Cardiac septum (tissue), 1 donor: ENCODE data around the gene KCNMA1. TPM values are rescaled to one million over a fixed set of nuclear protein-coding genes. Genes with fewer than 3 reads are reported as not detected.

Source experiments
- DNase-seq: peaks from one replicate; pipeline ENCODE4 v3.0.0-alpha.2; 2020; ENCODE audit warnings: low spot score
- intact Hi-C: fragments of 100-400 bp; cut with DNase I; formaldehyde crosslinking; loops from one replicate; pipeline ENCODE4 v1.14.0; 2022
- total RNA-seq: library from RNA; stranded (reverse); fragmentation: NEBNext Ultra II Directional; extraction: Animal tissue kit (Norgen Biotek cat#: 25700); gene quantifications from one replicate; pipeline ENCODE4 v1.2.1, GENCODE V29; 2021
- donor health status: DM: no; HTN: no; CAD: no.

KCNMA1 gene
- total RNA-seq, 1 donor from 2014 or later: 2.0 TPM

DNA sequence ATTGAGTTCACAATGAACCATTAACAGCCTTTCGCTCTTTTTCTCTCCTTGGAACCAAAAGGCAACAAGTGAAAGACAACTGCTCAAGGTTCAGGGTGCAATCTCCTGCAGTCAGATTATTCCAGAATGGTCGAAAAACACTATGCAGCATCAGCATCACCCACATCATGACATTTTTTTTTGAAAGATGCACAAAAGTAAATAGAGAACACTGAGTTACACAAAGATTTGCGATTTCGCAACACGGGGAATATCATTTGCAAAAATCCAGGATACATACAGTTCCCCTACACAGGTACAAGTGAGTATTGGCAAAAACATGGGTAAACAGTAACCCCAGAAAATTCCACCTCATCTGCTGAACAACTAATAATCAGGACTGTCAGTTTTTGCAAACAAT, 611.5 kb downstream of the KCNMA1 start:
- intact Hi-C loops: no loop called here
- DNase-seq: no peak

DNA sequence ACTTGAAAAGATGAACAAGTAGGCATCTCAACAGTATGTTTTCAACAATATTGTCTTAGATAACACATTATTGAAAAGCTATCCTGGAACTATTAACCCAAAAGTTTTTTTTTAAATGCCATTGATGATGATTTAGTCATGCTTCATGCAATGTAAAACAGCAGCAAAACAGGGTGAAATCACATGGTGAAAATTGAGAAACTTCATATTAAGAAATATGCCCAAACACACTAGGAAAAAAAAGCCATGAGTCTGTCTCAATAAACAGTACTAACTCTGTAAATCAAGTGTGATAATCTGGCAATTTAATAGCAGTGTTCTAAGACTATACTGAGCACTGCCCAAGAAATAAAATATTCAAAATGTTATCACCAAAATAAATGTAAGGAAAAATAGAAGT, 613.1 kb downstream of the KCNMA1 start:
- DNase-seq: no peak
- intact Hi-C loops: no loop called here

DNA sequence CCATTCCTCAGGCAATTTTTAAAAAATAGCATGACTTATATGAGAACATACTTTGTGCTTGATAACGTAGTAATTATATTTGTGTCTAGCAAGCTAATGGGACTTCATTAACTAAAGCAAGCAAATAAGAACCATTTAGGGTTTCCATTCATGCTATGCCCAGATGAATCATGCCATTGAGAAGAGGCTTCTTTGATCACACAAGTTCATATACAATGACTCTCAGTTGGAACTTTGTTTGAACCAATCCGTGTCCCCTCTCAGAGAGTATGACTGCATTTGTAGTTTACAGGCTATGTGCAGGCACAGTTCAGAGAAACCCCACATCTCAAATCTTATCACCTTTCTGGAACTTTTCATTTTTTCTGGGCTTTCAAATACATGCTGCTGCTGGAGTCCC, 614.2 kb downstream of the KCNMA1 start:
- DNase-seq: no peak
- intact Hi-C loops: no loop called here

DNA sequence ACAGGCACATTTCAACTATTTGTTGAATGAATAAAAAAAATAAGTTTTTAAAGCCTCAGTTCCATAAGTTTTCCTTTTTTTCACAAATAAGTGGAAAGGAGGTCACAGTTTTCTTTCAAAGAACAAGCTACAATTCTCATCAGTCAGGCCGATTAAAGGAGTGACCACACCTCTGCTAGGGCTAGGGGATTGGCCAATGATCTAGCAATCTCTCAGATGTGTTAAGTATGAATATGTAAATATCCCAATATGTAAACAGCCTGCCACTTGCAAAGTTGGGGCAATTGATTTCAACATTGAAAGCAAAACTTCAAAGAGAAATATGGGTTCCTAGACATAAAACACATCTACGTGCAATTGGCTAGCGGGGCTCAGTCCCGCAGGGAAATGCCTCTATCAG, 614.9 kb downstream of the KCNMA1 start:
- DNase-seq: no peak
- intact Hi-C loops: no loop called here

DNA sequence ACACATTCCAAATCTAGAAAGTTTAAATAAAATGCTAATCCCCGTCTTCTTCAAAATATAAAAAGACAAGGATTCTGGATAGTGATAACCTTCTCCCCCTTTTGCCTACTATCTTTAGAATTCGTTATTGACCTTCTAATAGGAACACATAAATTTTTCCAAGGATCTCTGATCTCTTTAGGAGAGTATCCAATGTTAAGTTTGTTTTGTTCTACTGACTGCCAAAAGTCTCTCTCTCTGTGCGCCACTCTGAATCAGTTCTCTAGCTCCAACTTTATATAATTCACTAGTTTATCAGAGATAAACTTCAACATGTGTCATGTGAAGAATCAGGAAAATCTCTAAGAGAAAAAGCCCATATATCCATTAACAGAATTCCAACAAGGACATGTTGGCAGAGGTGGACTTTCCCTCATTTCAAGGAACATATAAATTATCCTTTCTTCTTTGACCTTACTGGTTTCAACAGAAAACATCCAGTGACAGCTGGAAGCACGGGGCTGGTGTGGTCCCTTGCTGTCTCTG, 615.6 kb downstream of the KCNMA1 start:
- DNase-seq: no peak
- intact Hi-C loops: no loop called here

DNA sequence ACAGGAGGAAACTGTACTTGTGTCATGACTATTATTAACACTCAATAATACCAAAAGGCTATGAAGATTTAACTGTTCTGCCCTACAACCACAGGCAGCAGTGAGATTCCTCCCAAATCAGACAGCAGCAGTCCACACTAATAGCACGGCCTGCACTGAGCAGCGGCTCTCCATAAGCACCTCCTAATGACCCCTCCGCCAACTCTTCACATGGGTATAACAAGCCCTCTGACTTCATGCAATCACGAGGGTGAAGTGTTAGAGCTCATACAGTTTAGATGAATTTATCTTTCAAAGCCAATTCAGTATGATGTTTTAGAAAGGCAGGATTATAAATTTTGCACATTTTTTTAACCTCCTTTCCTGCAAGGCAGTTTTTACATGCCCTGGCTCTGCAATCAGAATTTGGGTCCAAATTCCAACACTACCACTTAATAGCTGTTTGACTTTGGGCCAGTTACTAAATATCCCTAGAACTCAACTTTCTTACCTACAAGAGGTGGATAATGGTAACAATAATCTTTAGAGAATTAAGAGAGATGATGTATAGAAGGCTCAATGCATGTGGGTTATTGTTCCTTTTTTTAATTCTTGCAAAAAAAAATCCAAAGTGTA, 617.1 kb downstream of the KCNMA1 start:
- no peak for DNase-seq
- intact Hi-C loops: no loop called here

DNA sequence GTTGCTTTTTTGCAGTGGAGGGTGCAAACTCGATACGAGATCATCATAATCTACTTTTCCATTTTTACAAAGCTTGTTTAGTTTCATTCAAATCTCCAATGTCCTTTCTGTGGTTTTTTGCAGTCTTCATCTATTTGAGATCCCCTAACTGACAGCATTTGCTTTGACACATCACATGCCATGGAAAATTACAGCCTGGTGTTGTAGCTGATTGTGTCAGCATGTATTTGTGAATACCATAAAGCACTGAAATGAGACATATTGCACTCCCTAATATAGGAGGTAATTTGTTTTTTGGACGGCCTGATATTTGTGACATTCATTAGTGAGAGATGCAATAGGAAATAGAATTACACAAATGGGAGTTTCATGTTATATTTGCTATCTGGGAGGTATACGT, 620.8 kb downstream of the KCNMA1 start:
- DNase-seq: no peak
- intact Hi-C loops: no loop called here

DNA sequence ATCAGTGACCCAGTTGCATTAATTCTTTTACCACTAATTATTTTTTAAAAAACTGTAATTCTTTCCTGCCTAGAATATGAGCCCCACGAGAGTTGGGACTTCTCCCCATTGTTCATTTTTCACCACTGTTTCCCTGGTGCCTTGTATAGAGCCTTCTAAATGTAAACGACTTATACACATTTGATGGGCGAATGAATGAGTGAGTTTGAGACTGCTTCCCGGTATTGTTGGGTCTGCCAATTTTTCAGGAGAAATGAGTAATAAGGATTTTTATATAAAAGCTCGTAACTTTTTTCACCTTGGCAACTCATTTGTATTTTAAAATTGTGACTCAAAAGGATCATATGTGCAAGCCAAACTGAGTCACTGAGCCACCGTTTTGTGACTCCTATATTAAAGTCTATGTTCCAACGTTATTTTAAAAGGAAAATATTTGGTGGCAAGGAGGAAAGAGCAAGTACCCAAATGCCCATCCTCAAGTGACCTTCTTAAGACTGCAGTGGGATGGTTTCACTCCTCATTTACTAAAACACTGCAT, 621.3 kb downstream of the KCNMA1 start:
- DNase-seq: no peak
- intact Hi-C loops: no loop called here

DNA sequence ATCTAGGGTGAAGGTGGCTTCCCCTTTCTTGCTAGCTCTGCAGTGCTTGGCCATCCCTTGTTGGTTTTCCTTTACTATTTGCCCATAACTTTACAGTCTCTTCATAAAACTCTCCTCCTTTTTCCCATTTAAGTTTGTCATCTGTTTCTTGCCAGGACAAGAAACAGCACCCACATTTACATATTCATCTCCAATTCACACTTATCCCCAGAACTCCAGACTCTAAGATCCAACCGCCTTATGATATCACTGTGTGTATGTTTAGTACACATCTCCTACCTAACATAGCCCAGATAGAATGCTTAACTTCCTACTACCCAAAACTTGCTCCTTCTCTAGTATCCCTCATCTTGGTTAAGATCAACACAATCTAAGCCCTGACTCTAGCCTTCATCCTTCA, 622.2 kb downstream of the KCNMA1 start:
- intact Hi-C loops: no loop called here
- no peak for DNase-seq

DNA sequence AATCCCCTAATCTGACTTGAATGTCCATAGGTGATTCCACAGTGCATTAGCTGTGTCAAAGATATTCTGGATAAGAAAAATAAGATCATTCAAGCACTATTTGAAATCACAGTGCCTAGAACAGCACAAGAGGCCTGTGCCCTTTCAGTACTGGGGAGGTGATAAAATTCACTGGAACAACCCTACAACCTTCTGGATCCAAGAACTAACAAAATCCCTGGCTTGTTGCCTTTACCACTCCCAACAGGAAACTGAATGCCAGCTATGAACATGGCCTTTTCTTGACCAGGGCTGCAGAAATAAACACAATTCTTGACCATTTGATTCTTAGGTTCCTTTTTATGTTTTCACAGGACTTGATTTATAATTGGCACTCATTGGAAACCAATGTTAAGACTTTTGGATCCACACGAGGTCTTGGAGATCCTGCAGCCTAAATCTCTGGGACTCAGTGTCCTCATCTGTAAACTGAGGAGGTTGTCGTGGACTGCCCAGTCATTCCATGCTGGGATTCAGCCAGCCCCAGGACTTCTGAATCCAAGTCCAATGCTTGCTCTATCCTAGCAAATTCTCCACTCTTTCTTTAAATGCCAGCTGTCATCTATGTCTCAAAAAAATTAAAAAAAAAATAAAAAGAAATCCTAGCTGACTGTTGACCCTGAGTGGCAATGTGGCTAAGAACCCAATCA, 624.7 kb downstream of the KCNMA1 start:
- DNase-seq: no peak
- intact Hi-C loops: loop anchor here (5.0 kb wide), 1 partner anchor 99 kb away; no protein-coding TSS in a partner anchor

DNA sequence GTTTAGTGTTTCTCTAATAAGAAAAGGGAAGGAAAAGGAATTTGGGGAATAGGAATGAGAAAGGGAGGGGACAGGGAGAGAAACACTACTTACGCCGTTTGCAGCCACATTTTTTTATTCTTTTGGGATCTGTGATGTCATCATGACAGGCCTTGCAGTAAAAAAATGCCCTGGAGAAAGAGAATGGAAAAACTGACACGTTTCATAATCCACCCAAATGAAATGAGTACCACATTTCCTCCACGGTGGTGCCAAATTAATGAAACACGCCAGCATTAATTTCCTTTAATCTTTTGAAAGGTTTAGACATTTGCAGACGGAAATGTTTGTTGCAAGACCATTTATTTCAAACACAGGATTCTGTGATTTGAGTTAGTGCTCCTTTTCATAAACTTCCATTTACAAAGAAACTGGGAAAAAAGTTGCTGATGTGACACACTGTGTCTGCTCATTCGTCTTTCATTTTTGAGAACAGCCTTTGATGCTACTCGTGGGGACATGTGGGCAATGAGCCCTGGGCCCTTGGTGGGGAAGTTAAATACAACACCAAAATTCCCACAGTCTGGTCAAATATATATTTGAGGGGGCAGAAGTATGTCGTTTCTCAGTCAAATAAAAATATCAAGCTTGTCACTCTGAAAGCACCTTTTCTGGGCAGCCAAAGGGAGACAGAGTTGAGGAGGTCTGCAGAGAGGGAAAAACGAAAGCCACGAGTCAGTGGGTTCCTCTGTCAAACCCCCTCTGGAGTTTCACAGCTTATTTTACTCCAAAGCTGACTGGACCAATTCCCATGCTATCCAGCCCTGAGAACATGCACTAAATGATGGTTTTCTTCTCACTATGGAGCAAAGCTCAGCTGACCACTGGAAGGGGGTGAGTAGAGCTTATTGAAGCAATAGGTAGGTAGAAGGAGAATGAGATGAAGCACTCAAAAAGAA, 625.5 kb downstream of the KCNMA1 start:
- intact Hi-C loops: loop anchor here (5.0 kb wide), 1 partner anchor 100 kb away; no protein-coding TSS in a partner anchor
- DNase-seq: no peak

DNA sequence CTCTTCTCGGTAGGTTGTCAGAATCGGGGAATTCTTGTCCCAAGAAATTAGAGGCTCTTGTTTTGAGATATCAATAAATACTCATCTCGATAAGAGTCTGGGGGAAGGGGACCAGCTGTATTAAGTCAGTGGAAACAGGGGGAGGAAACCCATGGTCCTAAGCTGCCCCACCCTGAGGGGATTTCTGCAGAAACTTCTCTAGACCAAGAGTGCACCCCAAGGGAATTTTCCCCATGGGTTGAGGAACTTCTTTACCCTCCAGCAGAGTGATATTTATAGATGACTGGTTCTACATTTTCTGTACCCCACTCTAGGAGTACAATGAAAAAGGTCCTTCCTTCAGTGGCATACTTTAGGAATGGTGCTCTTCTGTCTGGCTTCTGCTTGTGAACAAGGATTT, 627.2 kb downstream of the KCNMA1 start:
- DNase-seq: no peak
- intact Hi-C loops: loop anchor here (5.0 kb wide), 1 partner anchor 102 kb away; no protein-coding TSS in a partner anchor

DNA sequence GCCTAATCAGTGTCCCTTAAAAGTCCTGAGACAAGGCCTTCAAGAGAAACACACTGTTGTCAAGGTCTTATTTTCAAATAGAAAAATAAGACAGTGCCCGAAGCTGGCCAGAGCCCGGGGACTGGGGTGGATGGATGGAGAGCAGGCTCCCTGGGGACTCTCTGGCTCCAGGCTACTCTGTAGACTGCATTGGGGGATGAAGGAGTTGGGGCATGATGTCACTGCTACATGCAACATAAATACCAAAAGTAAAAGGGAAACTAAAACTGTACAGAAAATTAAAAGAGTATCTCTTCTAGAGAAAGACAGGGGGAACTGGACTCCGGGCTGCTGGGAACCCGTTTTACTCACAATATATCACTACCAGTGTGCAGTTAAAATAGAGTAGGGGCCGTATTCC, 629.8 kb downstream of the KCNMA1 start:
- intact Hi-C loops: no loop called here

DNA sequence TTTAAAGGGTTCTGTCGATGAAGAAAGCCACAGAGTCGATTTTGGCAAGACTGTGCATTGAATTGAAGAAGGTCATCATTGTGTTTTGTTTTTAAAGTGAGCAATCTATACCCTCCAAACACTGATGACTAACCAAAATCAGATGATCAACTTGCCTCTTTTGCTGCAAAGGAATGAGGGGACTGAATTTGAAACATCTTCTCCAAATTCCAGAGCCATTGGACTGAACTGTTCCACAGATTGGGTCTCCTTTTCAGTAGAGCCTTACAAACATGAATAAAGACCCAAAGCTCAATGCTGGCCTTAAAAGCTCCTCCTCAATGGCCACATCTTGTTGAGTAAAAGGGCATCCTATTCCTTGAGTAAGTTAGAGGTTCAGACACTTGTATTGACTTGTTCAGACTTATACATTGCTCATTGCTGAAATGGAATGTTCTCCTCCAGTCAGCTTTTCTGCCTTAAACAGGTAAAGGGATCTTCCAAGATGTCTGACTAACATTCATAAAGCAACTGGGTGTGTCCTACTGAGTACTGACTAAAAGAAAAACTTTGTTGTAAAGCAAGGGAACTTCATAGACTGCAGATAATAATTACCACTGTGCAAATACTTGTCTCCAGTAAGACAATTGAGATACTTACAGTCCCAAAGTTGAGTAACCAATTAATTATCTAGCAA, 630.6 kb downstream of the KCNMA1 start:
- intact Hi-C loops: no loop called here
- DNase-seq: no peak

More for the DNA sequence above, 629.8 kb downstream of the KCNMA1 start:
- DNase-seq: no peak

DNA sequence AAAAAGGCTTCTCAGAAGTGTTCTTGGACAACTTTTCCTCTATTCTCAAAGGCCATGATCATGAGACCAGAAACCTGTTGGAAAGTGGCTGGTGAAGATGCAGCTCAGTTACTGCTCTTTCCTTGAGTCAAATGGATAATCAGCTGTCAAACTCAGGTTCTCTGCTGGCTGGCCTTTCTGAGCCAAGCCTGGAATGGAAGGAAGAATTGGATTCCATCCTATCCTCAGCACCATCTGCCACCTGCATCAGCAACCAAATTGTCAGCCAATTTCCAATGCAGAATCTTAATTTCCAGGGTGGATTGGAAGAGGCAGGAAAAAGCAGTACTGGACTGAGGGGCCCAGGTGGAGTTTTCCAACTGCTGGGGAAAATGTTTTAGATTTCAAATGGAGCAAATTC, 631.7 kb downstream of the KCNMA1 start:
- no peak for DNase-seq
- intact Hi-C loops: no loop called here

DNA sequence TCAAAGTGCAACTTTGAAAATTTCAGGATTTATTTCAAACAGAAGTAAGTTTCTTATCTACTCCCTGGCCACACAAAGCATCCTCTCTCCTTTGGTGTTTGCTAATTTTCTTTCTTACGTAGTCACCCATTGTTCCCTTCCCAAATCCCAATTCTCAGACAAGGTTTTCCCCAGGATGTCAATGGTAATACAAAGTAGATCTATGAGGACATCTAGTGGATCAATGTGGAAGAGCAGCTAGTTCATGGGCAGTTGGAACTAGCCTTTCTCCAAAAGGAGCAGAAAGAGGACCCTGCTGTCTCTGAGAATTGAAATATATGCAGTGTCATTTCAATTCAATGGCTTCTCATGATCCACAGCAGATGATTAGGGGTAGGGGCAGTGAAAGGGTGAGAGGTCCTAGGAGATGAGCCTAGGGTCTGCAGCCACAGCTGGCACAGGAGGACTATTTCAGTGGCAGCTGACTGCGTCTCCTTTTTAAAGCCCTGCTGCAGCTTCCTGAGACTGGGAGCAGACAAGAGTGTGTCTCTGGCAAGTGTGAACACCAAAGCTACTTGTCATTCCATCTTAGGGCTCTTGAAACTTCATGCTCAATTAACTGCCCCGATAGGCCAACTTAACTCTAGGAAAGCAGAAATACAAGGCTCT, 632.6 kb downstream of the KCNMA1 start:
- intact Hi-C loops: no loop called here
- no peak for DNase-seq

DNA sequence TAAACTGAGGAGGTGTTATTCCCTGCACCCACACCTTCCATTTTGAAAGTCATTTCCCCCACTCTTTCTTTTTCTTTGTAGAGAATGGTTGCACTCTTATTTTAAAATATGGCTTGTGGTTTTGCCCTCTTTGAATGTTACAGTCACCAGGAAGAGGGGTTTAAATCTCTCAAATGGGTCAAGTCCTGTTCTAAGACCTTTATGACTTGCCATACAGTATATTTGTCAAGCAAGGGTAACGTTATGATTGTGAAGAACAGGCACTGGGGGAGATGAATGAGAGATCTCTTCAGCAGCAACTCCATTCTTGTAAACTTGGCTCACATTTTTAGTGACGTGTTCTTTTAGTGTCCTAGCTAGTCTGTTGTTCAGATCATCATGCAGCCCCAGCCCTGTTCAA, 634.7 kb downstream of the KCNMA1 start:
- no peak for DNase-seq
- intact Hi-C loops: no loop called here

DNA sequence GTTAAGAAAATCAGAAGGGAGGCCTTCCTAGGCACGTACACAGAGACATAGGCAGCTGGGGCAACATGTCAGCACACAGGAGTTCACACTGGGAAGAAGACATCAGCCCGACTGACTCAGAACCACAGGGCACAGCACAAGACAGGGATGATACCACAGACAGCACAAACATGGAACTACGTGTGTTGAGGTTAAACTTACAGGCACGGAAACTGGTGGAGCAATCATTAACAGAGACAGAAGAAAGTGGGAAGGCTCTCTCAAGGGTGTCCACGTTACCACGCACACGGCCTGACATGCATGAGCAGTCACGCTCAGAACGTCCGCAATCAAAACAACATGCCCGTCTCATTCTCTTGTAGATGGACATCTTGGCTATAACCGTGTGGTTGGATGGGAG, 636.4 kb downstream of the KCNMA1 start:
- intact Hi-C loops: no loop called here
- DNase-seq: no peak

DNA sequence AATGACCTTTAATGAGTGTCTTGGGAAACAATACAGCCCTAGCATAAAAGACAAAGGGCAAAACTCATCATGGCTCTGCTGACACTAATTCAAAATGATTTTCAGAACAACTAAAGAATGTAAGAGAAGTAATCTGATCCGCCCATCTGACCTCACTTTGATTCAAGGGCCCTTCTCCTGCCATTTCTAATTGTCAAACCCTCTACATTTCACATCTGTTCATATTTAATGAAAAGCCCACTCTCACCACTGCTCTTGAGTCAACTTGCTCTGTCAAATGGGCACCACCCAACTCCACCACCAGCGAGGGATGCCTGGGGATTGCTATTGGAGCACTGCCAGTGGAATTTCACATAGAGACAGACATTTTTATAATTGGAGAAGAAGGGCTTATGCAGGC, 639.2 kb downstream of the KCNMA1 start:
- DNase-seq: no peak
- intact Hi-C loops: no loop called here
